Gastrocnemius medialis (tissue), 4 donors: ENCODE results near the gene COL25A1.

Experiments
- CTCF ChIP-seq, 5 experiments: fragments of 450-650 bp in 3 of 5; fragments of 200-600 bp in 2 of 5; sonication (generic) in 2 of 5; IDR thresholded peaks in 4 of 5; conservative IDR thresholded peaks in 1 of 5; 1 replicate in 4 of 5; 2 replicates in 1 of 5; pipeline ENCODE4 v1.5.1; 2016 to 2019; ENCODE audit warnings: antibody characterized with exemption in 5 of 5, mild to moderate bottlenecking in 3 of 5, moderate library complexity in 3 of 5
- POLR2A ChIP-seq, 2 donors: fragments of 450-650 bp; IDR thresholded peaks; one replicate each; pipeline ENCODE4 v1.6.1; 2017; ENCODE audit warnings: antibody characterized with exemption in 2 of 2, mild to moderate bottlenecking in 2 of 2, moderate library complexity in 2 of 2

- TF ChIP-seq POLR2A (IDR thresholded peaks at IDR 0.05) (no peak), CTCF (IDR thresholded peaks at IDR 0.05 in 4 of 5, conservative IDR thresholded peaks at IDR 0.05 in 1 of 5) (no peak)
Observed at GRCh38 chr4:109319156-109319555, 16.7 kb upstream of the COL25A1 start.
